H1 (cell line): ENCODE results near the gene BBX. TPM values are rescaled to one million over a fixed set of nuclear protein-coding genes. Genes with fewer than 3 reads are reported as not detected.

Source experiments
- CTCF ChIA-PET: fragments of 300-600 bp; sonication (Branson Sonifier 250); formaldehyde crosslinking; loops from one replicate; lab custom pipeline; 2021; ENCODE audit not compliant: partially characterized antibody; lab: Charles Lee
- POLR2A ChIA-PET: fragments of 300-600 bp; sonication (Branson Sonifier 250); formaldehyde crosslinking; loops from one replicate; lab custom pipeline; 2021; ENCODE audit warnings: inconsistent platforms; ENCODE audit not compliant: partially characterized antibody; lab: Charles Lee
- DNase-seq, 2 experiments: peaks; one replicate each; pipeline versions ENCODE4 v3.0.0 to v3.0.0-alpha.2; 2010 to 2022; ENCODE audit warnings: low spot score in 2 of 2, low read depth in 1 of 2, mixed read lengths in 1 of 2
- FAIRE-seq: peaks from 2 replicates; lab custom pipeline; 2011; peaks lifted over from hg19 to GRCh38; lab: Jason Lieb, UNC
- H2AFZ ChIP-seq: 2 replicates; pipeline ENCODE4 v1.8.1; 2012; ENCODE audit warnings: low read length, inconsistent platforms
- H2AK5ac ChIP-seq: 2 replicates; pipeline ENCODE4 v1.6.1; 2013; ENCODE audit warnings: low read depth, low read length
- H2BK120ac ChIP-seq: replicated peaks from 2 replicates; pipeline ENCODE3; 2013; ENCODE audit warnings: low read depth, low read length, inconsistent platforms
- H2BK12ac ChIP-seq: 2 replicates; pipeline ENCODE4 v1.6.1; 2013; ENCODE audit warnings: low read depth, low read length
- H2BK15ac ChIP-seq: 2 replicates; pipeline ENCODE4 v1.6.1; 2013; ENCODE audit warnings: low read length
- H2BK20ac ChIP-seq: 2 replicates; pipeline ENCODE4 v1.6.1; 2013; ENCODE audit warnings: low read length
- H2BK5ac ChIP-seq: 2 replicates; pipeline ENCODE4 v1.6.1; 2013; ENCODE audit warnings: low read depth, low read length
- H3K14ac ChIP-seq: 2 replicates; pipeline ENCODE4 v1.6.1; 2013; ENCODE audit warnings: inconsistent platforms; ENCODE audit not compliant: insufficient read length
- H3K18ac ChIP-seq: 2 replicates; pipeline ENCODE4 v1.6.1; 2013; ENCODE audit warnings: low read length; ENCODE audit errors: extremely low read depth
- H3K23ac ChIP-seq: 2 replicates; pipeline ENCODE4 v1.6.1; 2013; ENCODE audit warnings: inconsistent platforms; ENCODE audit not compliant: insufficient read length
- H3K23me2 ChIP-seq: 2 replicates; pipeline ENCODE4 v1.6.1; 2013; ENCODE audit warnings: low read depth, low read length
- H3K27ac ChIP-seq: 2 replicates; pipeline ENCODE4 v1.6.1; 2011; ENCODE audit warnings: low read depth, low read length, inconsistent platforms
- H3K27me3 ChIP-seq, 4 experiments: replicated peaks in 1 of 4; 1 replicate in 1 of 4; 2 replicates in 3 of 4; pipeline versions ENCODE4 v1.6.1 to v1.8.1; 2011 to 2013; ENCODE audit warnings: low read length in 3 of 4, mild to moderate bottlenecking in 3 of 4, inconsistent platforms in 2 of 4, mixed read lengths in 2 of 4, moderate library complexity in 1 of 4; ENCODE audit not compliant: control insufficient read depth in 3 of 4, insufficient read depth in 3 of 4; ENCODE audit errors: extremely low read depth in 1 of 4
- H3K36me3 ChIP-seq, 4 experiments: 2 replicates each; pipeline versions ENCODE4 v1.6.1 to v1.8.1; 2011 to 2013; ENCODE audit warnings: mild to moderate bottlenecking in 4 of 4, low read length in 3 of 4, moderate library complexity in 2 of 4, control low read depth in 1 of 4, inconsistent platforms in 1 of 4; ENCODE audit not compliant: insufficient read depth in 4 of 4, control insufficient read depth in 2 of 4
- H3K4ac ChIP-seq: replicated peaks from 2 replicates; pipeline ENCODE3; 2013; ENCODE audit warnings: low read length, low read depth, mixed read lengths, inconsistent platforms; ENCODE audit not compliant: insufficient read length
- H3K4me1 ChIP-seq, 4 experiments: replicated peaks in 1 of 4; 1 replicate in 1 of 4; 2 replicates in 3 of 4; pipeline versions ENCODE4 v1.6.1 to v1.8.1; 2011 to 2013; ENCODE audit warnings: low read length in 3 of 4, inconsistent platforms in 2 of 4, mixed read lengths in 1 of 4; ENCODE audit not compliant: insufficient read depth in 4 of 4, control insufficient read depth in 3 of 4
- H3K4me2 ChIP-seq, 2 experiments: 2 replicates each; pipeline versions ENCODE4 v1.6.1 to v1.8.1; 2011 to 2013; ENCODE audit warnings: low read depth in 2 of 2, low read length in 2 of 2, control low read depth in 1 of 2, inconsistent platforms in 1 of 2, mild to moderate bottlenecking in 1 of 2; ENCODE audit not compliant: insufficient read depth in 1 of 2
- H3K4me3 ChIP-seq, 4 experiments: fragments of 200-600, 300-600 bp in 1 of 4; sonication (generic), shearing (Covaris generic), sonication (Bioruptor Twin) in 1 of 4; 2 replicates each; pipeline versions ENCODE4 v1.5.1 to v1.8.1; 2011 to 2016; ENCODE audit warnings: low read length in 4 of 4, low read depth in 3 of 4, control low read depth in 2 of 4, inconsistent platforms in 2 of 4, mild to moderate bottlenecking in 2 of 4, mixed read lengths in 1 of 4, moderate library complexity in 1 of 4; ENCODE audit not compliant: insufficient read depth in 2 of 4; ENCODE audit errors: extremely low read depth in 1 of 4
- H3K56ac ChIP-seq: replicated peaks from 2 replicates; pipeline ENCODE3; 2013; ENCODE audit warnings: low read depth, mild to moderate bottlenecking, mixed read lengths, low read length, inconsistent platforms; ENCODE audit not compliant: insufficient read length
- H3K79me1 ChIP-seq: 2 replicates; pipeline ENCODE4 v1.6.1; 2013; ENCODE audit warnings: low read depth, low read length, control low read depth
- H3K79me2 ChIP-seq, 2 experiments: 2 replicates each; pipeline versions ENCODE4 v1.6.1 to v1.8.1; 2012 to 2013; ENCODE audit warnings: low read length in 2 of 2, mild to moderate bottlenecking in 2 of 2, inconsistent platforms in 1 of 2; ENCODE audit not compliant: insufficient read depth in 2 of 2, control insufficient read depth in 1 of 2
- H3K9ac ChIP-seq, 4 experiments: replicated peaks in 1 of 4; 1 replicate in 1 of 4; 2 replicates in 3 of 4; pipeline versions ENCODE4 v1.6.1 to v1.8.1; 2011 to 2013; ENCODE audit warnings: low read depth in 3 of 4, low read length in 3 of 4, control low read depth in 2 of 4, mild to moderate bottlenecking in 2 of 4, moderate library complexity in 2 of 4, inconsistent platforms in 1 of 4; ENCODE audit errors: extremely low read depth in 1 of 4
- H3K9me3 ChIP-seq, 2 experiments: 2 replicates each; pipeline versions ENCODE4 v1.6.1 to v1.8.1; 2012 to 2013; ENCODE audit warnings: mild to moderate bottlenecking in 2 of 2, moderate library complexity in 2 of 2, control low read depth in 1 of 2, inconsistent platforms in 1 of 2, low read depth in 1 of 2, low read length in 1 of 2, mixed read lengths in 1 of 2; ENCODE audit not compliant: insufficient read depth in 2 of 2
- H4K20me1 ChIP-seq, 2 experiments: replicated peaks in 1 of 2; 2 replicates each; pipeline versions ENCODE3 to v1.8.1; 2011 to 2013; ENCODE audit warnings: inconsistent platforms in 2 of 2, low read length in 2 of 2, mild to moderate bottlenecking in 1 of 2; ENCODE audit not compliant: insufficient read depth in 2 of 2, control insufficient read depth in 1 of 2
- H4K5ac ChIP-seq: 2 replicates; pipeline ENCODE4 v1.6.1; 2013; ENCODE audit warnings: low read length, low read depth, mixed read lengths, inconsistent platforms; ENCODE audit not compliant: insufficient read length
- H4K8ac ChIP-seq: 2 replicates; pipeline ENCODE4 v1.8.0; 2013; ENCODE audit warnings: mild to moderate bottlenecking, moderate library complexity, low read length, inconsistent platforms; ENCODE audit not compliant: insufficient read depth; ENCODE audit errors: extremely low read depth
- H4K91ac ChIP-seq: replicated peaks from 2 replicates; pipeline ENCODE3; 2013; ENCODE audit warnings: low read length, mixed read lengths, inconsistent platforms; ENCODE audit not compliant: insufficient read length
- ATF2 ChIP-seq: IDR thresholded peaks from 2 replicates; pipeline ENCODE4 v1.6.1; 2012; ENCODE audit warnings: low read length, inconsistent platforms
- BRCA1 ChIP-seq: IDR thresholded peaks from 2 replicates; pipeline ENCODE4 v1.6.1; 2012; ENCODE audit warnings: low read depth, low read length, improper control_type of control experiment
- CEBPB ChIP-seq: IDR thresholded peaks from 2 replicates; pipeline ENCODE4 v1.6.1; 2012; ENCODE audit warnings: low read depth, low read length
- SIX5 ChIP-seq: IDR thresholded peaks from 2 replicates; pipeline ENCODE4 v1.6.1; 2011; ENCODE audit warnings: mild to moderate bottlenecking, low read depth, low read length
- SUZ12 ChIP-seq: fragments of 200-600 bp; sonication (generic); IDR thresholded peaks from 2 replicates; pipeline ENCODE4 v1.6.1; 2012; ENCODE audit warnings: mild to moderate bottlenecking, inconsistent platforms, low read length, moderate library complexity, mixed read lengths
- WGBS, 2 experiments: shearing (Covaris generic) in 1 of 2; methylation state at CpG; one replicate each; pipeline versions ENCODE4 v1.1.6 to v1.1.7; 2013 to 2015; ENCODE audit warnings: low lambda C conversion rate in 2 of 2, mixed read lengths in 2 of 2, inconsistent platforms in 1 of 2, low coverage in 1 of 2, missing lambda C conversion rate in 1 of 2; ENCODE audit not compliant: insufficient replicate concordance in 2 of 2, insufficient coverage in 1 of 2, insufficient read length in 1 of 2; ENCODE audit errors: extremely low coverage in 1 of 2, missing lambda C conversion rate in 1 of 2; 5-methylcytosine and 5-hydroxymethylcytosine counted together
- polyA plus RNA-seq, 7 experiments: library from polyadenylated mRNA; depleted of rRNA in 3 of 7; stranded (reverse) in 5 of 7; unstranded in 2 of 7; fragments of >200 nt in 5 of 7; fragments of 200-250 nt in 2 of 7; gene quantifications; 1 replicate in 5 of 7; 2 replicates in 1 of 7; 4 replicates in 1 of 7; pipeline versions ENCODE4 v1.2.1 to v1.2.3, GENCODE V29; 2011 to 2013; ENCODE audit warnings: missing spikeins in 2 of 7, mixed read lengths in 2 of 7
- total RNA-seq: library from RNA; stranded (reverse); fragmentation: NEBNext Ultra II Directional; extraction: Animal tissue kit (Norgen Biotek cat#: 25700); gene quantifications from 2 replicates; pipeline ENCODE4 v1.2.1, GENCODE V29; 2021

The BBX gene
- total and polyA plus RNA-seq, 2 of the 8 experiments (the other 6 are each of a cell fraction or from before 2014, with no cell fraction given) = 11.0 to 42.5 TPM

GRCh38 chr3:107826727-107827126 lies 304.0 kb downstream of the BBX start:
- Histone ChIP-seq H3K56ac (no peak overlapping the region), H3K18ac (no peak overlapping the region), H3K4me1 (no peaks in the 10 kb centered on the region), H4K8ac (no peak overlapping the region), H3K9ac (no peak overlapping the region), H2BK5ac (no peak overlapping the region), H3K4ac (no peak overlapping the region), H4K20me1 (no peaks in the 10 kb centered on the region), H2BK12ac (no peak overlapping the region), H3K23me2 (no peaks in the 10 kb centered on the region), H2AK5ac (no peak overlapping the region), H3K4me2 (no peak overlapping the region), H3K36me3 (no peaks in the 10 kb centered on the region), H3K27ac (no peak overlapping the region), H3K23ac (no peak overlapping the region), H3K14ac (no peak overlapping the region), H3K79me2 (no peaks in the 10 kb centered on the region), H3K79me1 (no peaks in the 10 kb centered on the region; the same call in 1 of the 2 replicates), H2BK20ac (no peak overlapping the region), H4K5ac (no peak overlapping the region), H2BK120ac (no peak overlapping the region), H3K9me3 (no peaks in the 10 kb centered on the region), H3K4me3 (no peak overlapping the region), H2AFZ (no peak overlapping the region), H3K27me3 (peaks cover 0 to 1% (median 0%) of the 10 kb centered on the region in 4 experiments; a peak in 1 of 7 replicates), H4K91ac (no peak overlapping the region), H2BK15ac (no peak overlapping the region)
- POLR2A ChIA-PET = no interaction called here
- no peak for FAIRE-seq
- no peak for TF ChIP-seq CEBPB
- TF ChIP-seq SIX5 = no peak
- no peak for TF ChIP-seq SUZ12
- TF ChIP-seq BRCA1 = no peak
- TF ChIP-seq ATF2 = no peak
- WGBS, 2 experiments = 87% methylated on average over 9 of the region's 9 CpGs; no CpG with 5 or more reads in 1 of the 2 experiments
- no peak for DNase-seq
- CTCF ChIA-PET = interaction anchor here (1.9 kb wide), 1 partner anchor 19 kb away, joined by 7 read pairs; no protein-coding TSS in a partner anchor
